GM18502 (cell line): ENCODE measurements around the gene FGFR4.

Experiments used
- ATAC-seq: cut with Tn5 transposase; IDR thresholded peaks from one replicate; pipeline ENCODE4 v1.9.1; 2021; ENCODE audit warnings: mild to moderate bottlenecking; ENCODE audit not compliant: unreplicated experiment, poor library complexity

Gene FGFR4

GRCh38 chr5:177083357-177083756, 3.4 kb upstream of the FGFR4 start:
- no peak for ATAC-seq

GRCh38 chr5:177084175-177084574, 2.5 kb upstream of the FGFR4 start:
- no peak for ATAC-seq

- no peak for ATAC-seq
These were observed 596 bp upstream of the FGFR4 start for GRCh38 chr5:177085985-177086653.

GRCh38 chr5:177087398-177088005, 787 bp downstream of the FGFR4 start:
- no peak for ATAC-seq

- no peak for ATAC-seq
These were observed 2.4 kb downstream of the FGFR4 start for GRCh38 chr5:177089127-177089526.

GRCh38 chr5:177089825-177090641, 3.3 kb downstream of the FGFR4 start:
- ATAC-seq, result no peak

GRCh38 chr5:177090813-177091212, 4.1 kb downstream of the FGFR4 start:
- ATAC-seq, result no peak

- no peak for ATAC-seq
These were observed 4.5 kb downstream of the FGFR4 start for GRCh38 chr5:177091232-177091631.

- ATAC-seq, result no peak
These were observed 5.7 kb downstream of the FGFR4 start for GRCh38 chr5:177092178-177093081.

GRCh38 chr5:177093082-177093712, 6.5 kb downstream of the FGFR4 start:
- no peak for ATAC-seq

- no peak for ATAC-seq
These were observed 7.1 kb downstream of the FGFR4 start for GRCh38 chr5:177093803-177094202.

- ATAC-seq, result no peak
These were observed 7.7 kb downstream of the FGFR4 start for GRCh38 chr5:177094224-177095087.

GRCh38 chr5:177095088-177095669, 8.5 kb downstream of the FGFR4 start:
- ATAC-seq, result no peak

GRCh38 chr5:177096162-177097015, 9.7 kb downstream of the FGFR4 start:
- no peak for ATAC-seq

- no peak for ATAC-seq
These were observed 10.6 kb downstream of the FGFR4 start for GRCh38 chr5:177097016-177097985.

GRCh38 chr5:177098120-177098469, 11.4 kb downstream of the FGFR4 start:
- no peak for ATAC-seq
